ENCODE measurements around the gene BTBD2.

BTBD2 gene

DNA sequence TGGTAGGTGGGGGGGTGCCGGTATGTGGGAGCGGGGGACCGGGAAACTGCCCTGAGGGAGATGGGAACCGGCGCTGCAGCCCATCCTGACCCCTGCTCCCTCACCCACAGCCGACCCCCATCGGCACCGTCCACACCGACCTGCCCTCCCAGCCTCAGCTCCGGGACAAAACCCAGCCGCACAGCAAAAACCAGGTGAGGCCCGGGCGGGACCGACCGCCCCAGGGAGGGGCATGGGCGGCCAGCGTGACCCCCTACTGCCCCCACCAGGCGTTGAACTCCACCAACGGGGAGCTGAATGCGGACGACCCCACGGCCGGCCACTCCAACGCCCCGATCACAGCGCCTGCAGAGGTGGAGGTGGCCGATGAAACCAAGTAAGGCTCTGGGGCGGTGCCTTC lies 35.9 kb downstream of the BTBD2 start:
- no peak overlapping the region for H2AK5ac ChIP-seq (ENCODE audit: low read length)
- no peak overlapping the region for H2BK5ac ChIP-seq (ENCODE audit: low read length)
- DNase-seq, result no peak
- H3K4me3 ChIP-seq (ENCODE audit: low read length), result no peak overlapping the region
- no peak overlapping the region for H4K5ac ChIP-seq (ENCODE audit: low read length)
- no peak overlapping the region for H3K4ac ChIP-seq (ENCODE audit: low read depth, low read length)
- WGBS (ENCODE audit: extremely low coverage, insufficient coverage, low lambda C conversion rate), result no CpG with 5 or more reads among the region's 28 CpGs
- peaks cover 3% of the 10 kb centered on the region for H3K36me3 ChIP-seq (ENCODE audit: control insufficient read depth, insufficient read depth, low read length)
- H3K18ac ChIP-seq (ENCODE audit: low read length), result no peak overlapping the region
- H3K4me1 ChIP-seq (ENCODE audit: control insufficient read depth, low read depth, low read length), result no peaks in the 10 kb centered on the region
- H3K27ac ChIP-seq (ENCODE audit: low read depth, low read length), result no peak overlapping the region
- no peak overlapping the region for H3K4me2 ChIP-seq (ENCODE audit: low read length)
- no peak overlapping the region for H3K9ac ChIP-seq (ENCODE audit: low read length)
- no peak overlapping the region for H2BK15ac ChIP-seq (replicated peaks; ENCODE audit: low read depth)
- H3K56ac ChIP-seq (ENCODE audit: low read length), result no peak overlapping the region
- no peaks in the 10 kb centered on the region for H3K27me3 ChIP-seq (ENCODE audit: insufficient read depth, low read length, poor library complexity)
- H3K79me2 ChIP-seq (ENCODE audit: control insufficient read depth, insufficient read depth, low read length), result no peaks in the 10 kb centered on the region
- no peak overlapping the region for H3K23ac ChIP-seq (ENCODE audit: low read length)
- H4K8ac ChIP-seq (ENCODE audit: low read depth, low read length), result no peak overlapping the region
- peaks cover 9% of the 10 kb centered on the region for H3K79me1 ChIP-seq (ENCODE audit: low read length)
- H2BK120ac ChIP-seq (ENCODE audit: low read depth, low read length), result no peak overlapping the region

- Histone ChIP-seq H3K4me1 (ENCODE audit: control insufficient read depth, low read depth, low read length) (no peaks in the 10 kb centered on the region), H3K4ac (ENCODE audit: low read depth, low read length) (no peak overlapping the region), H3K56ac (ENCODE audit: low read length) (no peak overlapping the region), H3K4me2 (ENCODE audit: low read length) (no peak overlapping the region), H3K79me1 (ENCODE audit: low read length) (peaks cover 13% of the 10 kb centered on the region), H3K9ac (ENCODE audit: low read length) (no peak overlapping the region), H2BK120ac (ENCODE audit: low read depth, low read length) (no peak overlapping the region), H2AK5ac (ENCODE audit: low read length) (no peak overlapping the region), H3K4me3 (ENCODE audit: low read length) (no peak overlapping the region), H3K36me3 (ENCODE audit: control insufficient read depth, insufficient read depth, low read length) (peaks cover 3% of the 10 kb centered on the region), H3K18ac (ENCODE audit: low read length) (no peak overlapping the region), H4K5ac (ENCODE audit: low read length) (no peak overlapping the region), H3K27ac (ENCODE audit: low read depth, low read length) (no peak overlapping the region), H2BK5ac (ENCODE audit: low read length) (no peak overlapping the region), H3K27me3 (ENCODE audit: insufficient read depth, low read length, poor library complexity) (no peaks in the 10 kb centered on the region), H4K8ac (ENCODE audit: low read depth, low read length) (no peak overlapping the region), H3K23ac (ENCODE audit: low read length) (no peak overlapping the region), H3K79me2 (ENCODE audit: control insufficient read depth, insufficient read depth, low read length) (no peaks in the 10 kb centered on the region), H2BK15ac (replicated peaks; ENCODE audit: low read depth) (no peak overlapping the region)
- DNase-seq, result no peak
- no CpG with 5 or more reads among the region's 43 CpGs for WGBS (ENCODE audit: extremely low coverage, insufficient coverage, low lambda C conversion rate)
Observed at GRCh38 chr19:1979017-1979416, 36.5 kb downstream of the BTBD2 start.

DNA sequence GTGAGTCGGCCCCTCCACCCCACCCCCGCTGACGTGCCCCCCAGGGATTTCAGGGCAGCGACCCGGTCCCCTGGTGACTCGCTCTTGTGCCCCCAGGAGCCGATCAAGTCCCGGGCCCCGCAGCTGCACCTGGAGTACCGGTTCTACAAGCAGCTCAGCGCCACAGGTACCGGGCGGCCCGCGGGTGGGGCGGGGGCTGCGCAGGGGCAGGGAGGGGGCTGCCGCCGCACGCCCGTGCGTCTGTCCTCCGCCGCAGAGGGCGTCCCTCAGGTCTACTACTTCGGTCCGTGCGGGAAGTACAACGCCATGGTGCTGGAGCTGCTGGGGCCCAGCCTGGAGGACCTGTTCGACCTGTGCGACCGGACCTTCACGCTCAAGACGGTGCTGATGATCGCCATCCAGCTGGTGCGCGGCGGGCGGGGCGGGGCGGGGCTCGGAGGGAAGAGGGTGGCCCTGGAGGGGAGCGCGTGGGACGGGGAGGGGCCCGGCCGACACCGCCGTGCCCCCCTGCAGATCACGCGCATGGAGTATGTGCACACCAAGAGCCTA lies 37.1 kb downstream of the BTBD2 start:
- Histone ChIP-seq H3K27me3 (ENCODE audit: insufficient read depth, low read length, poor library complexity) (no peaks in the 10 kb centered on the region), H2AK5ac (ENCODE audit: low read length) (no peak overlapping the region), H2BK5ac (ENCODE audit: low read length) (no peak overlapping the region), H2BK15ac (replicated peaks; ENCODE audit: low read depth) (no peak overlapping the region), H3K9ac (ENCODE audit: low read length) (no peak overlapping the region), H4K8ac (ENCODE audit: low read depth, low read length) (no peak overlapping the region), H2BK120ac (ENCODE audit: low read depth, low read length) (no peak overlapping the region), H3K36me3 (ENCODE audit: control insufficient read depth, insufficient read depth, low read length) (peaks cover 3% of the 10 kb centered on the region), H3K4ac (ENCODE audit: low read depth, low read length) (no peak overlapping the region), H3K56ac (ENCODE audit: low read length) (no peak overlapping the region), H3K27ac (ENCODE audit: low read depth, low read length) (no peak overlapping the region), H3K4me3 (ENCODE audit: low read length) (no peak overlapping the region), H3K4me1 (ENCODE audit: control insufficient read depth, low read depth, low read length) (no peaks in the 10 kb centered on the region), H3K79me1 (ENCODE audit: low read length) (peaks cover 15% of the 10 kb centered on the region), H3K23ac (ENCODE audit: low read length) (no peak overlapping the region), H3K4me2 (ENCODE audit: low read length) (no peak overlapping the region), H3K18ac (ENCODE audit: low read length) (no peak overlapping the region), H3K79me2 (ENCODE audit: control insufficient read depth, insufficient read depth, low read length) (peaks cover 2% of the 10 kb centered on the region), H4K5ac (ENCODE audit: low read length) (no peak overlapping the region)
- whole genome bisulfite sequencing (ENCODE audit: extremely low coverage, insufficient coverage, low lambda C conversion rate), result no CpG with 5 or more reads among the region's 51 CpGs
- DNase-seq, result no peak

- H4K8ac ChIP-seq (ENCODE audit: low read depth, low read length), result no peak overlapping the region
- H3K27me3 ChIP-seq (ENCODE audit: insufficient read depth, low read length, poor library complexity), result no peaks in the 10 kb centered on the region
- H2BK120ac ChIP-seq (ENCODE audit: low read depth, low read length), result no peak overlapping the region
- H3K27ac ChIP-seq (ENCODE audit: low read depth, low read length), result no peak overlapping the region
- H3K56ac ChIP-seq (ENCODE audit: low read length), result no peak overlapping the region
- no peak for DNase-seq
- H2BK5ac ChIP-seq (ENCODE audit: low read length), result no peak overlapping the region
- H3K4me3 ChIP-seq (ENCODE audit: low read length), result no peak overlapping the region
- H2BK15ac ChIP-seq (replicated peaks; ENCODE audit: low read depth), result no peak overlapping the region
- H3K36me3 ChIP-seq (ENCODE audit: control insufficient read depth, insufficient read depth, low read length), result no peaks in the 10 kb centered on the region
- H3K9ac ChIP-seq (ENCODE audit: low read length), result no peak overlapping the region
- H3K4me2 ChIP-seq (ENCODE audit: low read length), result no peak overlapping the region
- no peak overlapping the region for H4K5ac ChIP-seq (ENCODE audit: low read length)
- peaks cover 5% of the 10 kb centered on the region for H3K79me2 ChIP-seq (ENCODE audit: control insufficient read depth, insufficient read depth, low read length)
- peaks cover 17% of the 10 kb centered on the region for H3K79me1 ChIP-seq (ENCODE audit: low read length)
- no CpG with 5 or more reads among the region's 15 CpGs for WGBS (ENCODE audit: extremely low coverage, insufficient coverage, low lambda C conversion rate)
- no peak overlapping the region for H2AK5ac ChIP-seq (ENCODE audit: low read length)
- H3K23ac ChIP-seq (ENCODE audit: low read length), result no peak overlapping the region
- H3K4me1 ChIP-seq (ENCODE audit: control insufficient read depth, low read depth, low read length), result no peaks in the 10 kb centered on the region
- H3K4ac ChIP-seq (ENCODE audit: low read depth, low read length), result no peak overlapping the region
- no peak overlapping the region for H3K18ac ChIP-seq (ENCODE audit: low read length)
Observed at GRCh38 chr19:1977120-1977519, 38.4 kb downstream of the BTBD2 start.

- Histone ChIP-seq H4K5ac (ENCODE audit: low read length) (no peak overlapping the region), H3K27me3 (ENCODE audit: insufficient read depth, low read length, poor library complexity) (no peaks in the 10 kb centered on the region), H3K27ac (ENCODE audit: low read depth, low read length) (no peak overlapping the region), H3K4me2 (ENCODE audit: low read length) (no peak overlapping the region), H4K8ac (ENCODE audit: low read depth, low read length) (no peak overlapping the region), H3K79me1 (ENCODE audit: low read length) (peaks cover 22% of the 10 kb centered on the region), H3K4me1 (ENCODE audit: control insufficient read depth, low read depth, low read length) (no peaks in the 10 kb centered on the region), H3K36me3 (ENCODE audit: control insufficient read depth, insufficient read depth, low read length) (peaks cover 1% of the 10 kb centered on the region), H3K23ac (ENCODE audit: low read length) (no peak overlapping the region), H2AK5ac (ENCODE audit: low read length) (no peak overlapping the region), H3K4me3 (ENCODE audit: low read length) (no peak overlapping the region), H3K79me2 (ENCODE audit: control insufficient read depth, insufficient read depth, low read length) (peaks cover 12% of the 10 kb centered on the region), H3K4ac (ENCODE audit: low read depth, low read length) (no peak overlapping the region), H2BK5ac (ENCODE audit: low read length) (no peak overlapping the region), H3K56ac (ENCODE audit: low read length) (no peak overlapping the region), H3K18ac (ENCODE audit: low read length) (no peak overlapping the region), H2BK15ac (replicated peaks; ENCODE audit: low read depth) (no peak overlapping the region), H2BK120ac (ENCODE audit: low read depth, low read length) (no peak overlapping the region), H3K9ac (ENCODE audit: low read length) (no peak overlapping the region)
- DNase-seq, result no peak
- WGBS (ENCODE audit: extremely low coverage, insufficient coverage, low lambda C conversion rate), result no CpG with 5 or more reads among the region's 20 CpGs
Observed at GRCh38 chr19:1975162-1975480, 40.4 kb downstream of the BTBD2 start.

- H3K4me3 ChIP-seq (ENCODE audit: low read length), result no peak overlapping the region
- no peak overlapping the region for H3K18ac ChIP-seq (ENCODE audit: low read length)
- no peak overlapping the region for H3K56ac ChIP-seq (ENCODE audit: low read length)
- no peaks in the 10 kb centered on the region for H3K4me1 ChIP-seq (ENCODE audit: control insufficient read depth, low read depth, low read length)
- H4K5ac ChIP-seq (ENCODE audit: low read length), result no peak overlapping the region
- peaks cover 22% of the 10 kb centered on the region for H3K79me1 ChIP-seq (ENCODE audit: low read length)
- H3K79me2 ChIP-seq (ENCODE audit: control insufficient read depth, insufficient read depth, low read length), result peaks cover 12% of the 10 kb centered on the region
- no peak overlapping the region for H3K23ac ChIP-seq (ENCODE audit: low read length)
- H3K27ac ChIP-seq (ENCODE audit: low read depth, low read length), result no peak overlapping the region
- no peak overlapping the region for H2BK5ac ChIP-seq (ENCODE audit: low read length)
- no peak overlapping the region for H3K4me2 ChIP-seq (ENCODE audit: low read length)
- no peak overlapping the region for H2AK5ac ChIP-seq (ENCODE audit: low read length)
- no CpG with 5 or more reads among the region's 28 CpGs for WGBS (ENCODE audit: extremely low coverage, insufficient coverage, low lambda C conversion rate)
- no peak overlapping the region for H3K9ac ChIP-seq (ENCODE audit: low read length)
- H2BK120ac ChIP-seq (ENCODE audit: low read depth, low read length), result no peak overlapping the region
- no peak overlapping the region for H2BK15ac ChIP-seq (replicated peaks; ENCODE audit: low read depth)
- H3K27me3 ChIP-seq (ENCODE audit: insufficient read depth, low read length, poor library complexity), result no peaks in the 10 kb centered on the region
- no peak overlapping the region for H4K8ac ChIP-seq (ENCODE audit: low read depth, low read length)
- H3K36me3 ChIP-seq (ENCODE audit: control insufficient read depth, insufficient read depth, low read length), result peaks cover 1% of the 10 kb centered on the region
- no peak overlapping the region for H3K4ac ChIP-seq (ENCODE audit: low read depth, low read length)
- no peak for DNase-seq
Observed at GRCh38 chr19:1974381-1975161, 40.9 kb downstream of the BTBD2 start.
